GM23338 (cell line): Measurements from ENCODE around the gene RTN4IP1. TPM values are rescaled to one million over a fixed set of nuclear protein-coding genes. Genes with fewer than 3 reads are reported as not detected.

Experiments
- ATAC-seq: fragments of 200-7000 bp; cut with Tn5 transposase; 3 replicates; pipeline ENCODE4 v1.9.1; 2020
- DNase-seq: peaks from one replicate; pipeline ENCODE4 v3.0.0-alpha.2; 2015; ENCODE audit warnings: low spot score
- H2AFZ ChIP-seq: fragments of 200-600 bp; sonication (generic); 2 replicates; pipeline ENCODE4 v1.8.0; 2016; ENCODE audit warnings: antibody characterized with exemption, mild to moderate bottlenecking, moderate library complexity
- H3F3A ChIP-seq: fragments of 200-600 bp; sonication (generic); replicated peaks from 2 replicates; pipeline ENCODE4 v1.8.0; 2017; ENCODE audit warnings: antibody characterized with exemption, mixed run types, low read depth
- H3K27ac ChIP-seq: fragments of 200-600 bp; sonication (generic); 2 replicates; pipeline ENCODE4 v1.6.1; 2016; ENCODE audit warnings: low read depth
- H3K27me3 ChIP-seq: fragments of 200-600 bp; sonication (generic); 2 replicates; pipeline ENCODE4 v1.8.0; 2016; ENCODE audit warnings: mild to moderate bottlenecking, mixed run types, moderate library complexity; ENCODE audit not compliant: insufficient read depth
- H3K36me3 ChIP-seq: fragments of 200-600 bp; sonication (generic); 2 replicates; pipeline ENCODE4 v1.8.0; 2016; ENCODE audit warnings: mild to moderate bottlenecking; ENCODE audit not compliant: insufficient read depth
- H3K4me1 ChIP-seq: fragments of 200-600 bp; sonication (generic); 2 replicates; pipeline ENCODE4 v1.8.0; 2016; ENCODE audit warnings: mild to moderate bottlenecking, moderate library complexity; ENCODE audit not compliant: insufficient read depth
- H3K4me2 ChIP-seq: fragments of 200-600 bp; sonication (generic); 2 replicates; pipeline ENCODE4 v1.7.1; 2017; ENCODE audit warnings: mixed run types
- H3K4me3 ChIP-seq: fragments of 200-600 bp; sonication (generic); 2 replicates; pipeline ENCODE4 v1.6.1; 2016; ENCODE audit warnings: mixed run types
- H3K79me2 ChIP-seq: fragments of 200-600 bp; sonication (generic); replicated peaks from 2 replicates; pipeline ENCODE4 v1.8.0; 2017; ENCODE audit warnings: mild to moderate bottlenecking; ENCODE audit not compliant: insufficient read depth
- H3K9me2 ChIP-seq: fragments of 200-600 bp; sonication (generic); 2 replicates; pipeline ENCODE4 v1.8.0; 2017; ENCODE audit not compliant: insufficient read depth
- H4K20me1 ChIP-seq: fragments of 200-600 bp; sonication (generic); replicated peaks from 2 replicates; pipeline ENCODE4 v1.8.0; 2017; ENCODE audit warnings: mild to moderate bottlenecking; ENCODE audit not compliant: insufficient read depth
- H3K27ac Mint-ChIP-seq: 2 replicates; pipeline ENCODE4 v1.8.0; 2020; ENCODE audit warnings: inconsistent platforms, mild to moderate bottlenecking, moderate library complexity, mixed read lengths
- H3K27me3 Mint-ChIP-seq: 3 replicates; pipeline ENCODE4 v1.8.0; 2022; ENCODE audit warnings: low read depth, mild to moderate bottlenecking, moderate library complexity, mixed read lengths, inconsistent platforms; ENCODE audit not compliant: insufficient read depth, poor library complexity
- H3K36me3 Mint-ChIP-seq: 3 replicates; pipeline ENCODE4 v1.8.0; 2021; ENCODE audit warnings: low read depth, mild to moderate bottlenecking, inconsistent platforms, moderate library complexity, mixed read lengths
- H3K4me1 Mint-ChIP-seq: 3 replicates; pipeline ENCODE4 v1.8.0; 2020; ENCODE audit warnings: mild to moderate bottlenecking, inconsistent platforms, mixed read lengths
- H3K4me3 Mint-ChIP-seq: 3 replicates; pipeline ENCODE4 v1.8.0; 2021; ENCODE audit warnings: moderate library complexity, mild to moderate bottlenecking, inconsistent platforms, mixed read lengths
- H3K9me3 Mint-ChIP-seq: 3 replicates; pipeline ENCODE4 v1.8.0; 2020; ENCODE audit warnings: moderate library complexity, mild to moderate bottlenecking, inconsistent platforms, mixed read lengths
- CREB1 ChIP-seq: fragments of 250-450 bp; sonication (Bioruptor Pico); IDR thresholded peaks from 2 replicates; pipeline ENCODE4 v1.5.0; 2020; ENCODE audit warnings: low read depth, mild to moderate bottlenecking, moderate library complexity
- EZH2 ChIP-seq: fragments of 200-600 bp; sonication (generic); IDR thresholded peaks from one replicate; pipeline ENCODE4 v1.8.0; 2017; ENCODE audit warnings: antibody characterized with exemption, mild to moderate bottlenecking, low read depth; ENCODE audit not compliant: unreplicated experiment
- EZH2phosphoT487 ChIP-seq: fragments of 200-600 bp; sonication (generic); IDR thresholded peaks from one replicate; pipeline ENCODE4 v1.8.1; 2018; ENCODE audit warnings: antibody characterized with exemption; ENCODE audit not compliant: unreplicated experiment
- NANOG ChIP-seq: IDR thresholded peaks from 2 replicates; pipeline ENCODE4 v1.6.1; 2016; ENCODE audit warnings: antibody characterized with exemption, borderline replicate concordance
- ZNF114 ChIP-seq: fragments of 250-450 bp; sonication (Bioruptor Pico); IDR thresholded peaks from 2 replicates; pipeline ENCODE4 v1.5.0; 2020; ENCODE audit warnings: mild to moderate bottlenecking, moderate library complexity
- ZNF331 ChIP-seq: fragments of 250-450 bp; sonication (Bioruptor Pico); IDR thresholded peaks from 2 replicates; pipeline ENCODE4 v1.5.0; 2020; ENCODE audit warnings: low read depth, mild to moderate bottlenecking, moderate library complexity
- polyA plus RNA-seq: library from polyadenylated mRNA; unstranded; fragments of >200 nt; fragmentation: Nextera tagmentation; extraction: Ambion mirVana; gene quantifications from 2 replicates; pipeline ENCODE4 v1.2.1, GENCODE V29; 2016
- total RNA-seq: library from RNA; depleted of rRNA; stranded (reverse); fragments of >200 nt; shearing (Covaris generic); gene quantifications from 2 replicates; pipeline ENCODE4 v1.2.3, GENCODE V29; 2014
- TF ChIP-seq, protein P1 (sequence below), 2 experiments: fragments of 200-600 bp in 1 of 2; sonication (generic) in 1 of 2; conservative IDR thresholded peaks; 2 replicates each; pipeline versions ENCODE4 v1.5.1 to v1.6.1; 2016 to 2017; ENCODE audit warnings: antibody characterized with exemption in 2 of 2, low read depth in 2 of 2, mild to moderate bottlenecking in 2 of 2, moderate library complexity in 1 of 2
- TF ChIP-seq, protein P2 (sequence below): IDR thresholded peaks from one replicate; pipeline ENCODE4 v1.6.1; 2018; ENCODE audit warnings: antibody characterized with exemption; ENCODE audit not compliant: unreplicated experiment
- TF ChIP-seq, protein P3 (sequence below): IDR thresholded peaks from 2 replicates; pipeline ENCODE4 v1.6.1; 2016; ENCODE audit warnings: antibody characterized with exemption

The RTN4IP1 gene
- total and polyA plus RNA-seq, 2 experiments from 2014 or later: 14.5 to 17.5 TPM

DNA sequence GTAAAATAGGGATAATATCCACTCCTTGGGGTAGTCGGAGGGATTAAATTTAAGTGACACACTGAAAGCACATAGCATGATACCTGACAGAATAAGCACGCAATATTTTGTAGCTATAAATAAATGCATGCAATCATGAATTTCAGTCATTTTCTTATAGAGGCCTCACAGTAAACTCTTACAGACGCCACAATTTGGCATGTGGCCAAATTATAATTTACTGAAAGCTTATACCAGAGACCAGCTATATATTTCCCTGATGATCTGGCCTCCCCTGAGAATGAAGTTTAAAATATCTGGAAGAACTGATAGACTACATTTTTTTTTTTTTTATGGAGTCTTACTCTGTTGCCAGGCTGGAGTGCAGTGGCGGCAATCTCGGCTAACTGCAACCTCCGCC, 40.9 kb upstream of the RTN4IP1 start:
- Histone ChIP-seq H3K27ac (no peak overlapping the region), H4K20me1 (no peaks in the 10 kb centered on the region), H2AFZ (no peak overlapping the region), H3K4me2 (no peak overlapping the region), H3F3A (no peaks in the 10 kb centered on the region; the same call in 1 of the 2 replicates), H3K36me3 (no peaks in the 10 kb centered on the region; the same call in 1 of the 2 replicates), H3K9me2 (no peaks in the 10 kb centered on the region), H3K79me2 (no peaks in the 10 kb centered on the region), H3K27me3 (no peaks in the 10 kb centered on the region), H3K4me1 (peaks cover 35% of the 10 kb centered on the region), H3K4me3 (no peak overlapping the region)
- TF ChIP-seq ZNF331 (CRISPR knock-in tag) (no peak), CREB1 (CRISPR knock-in tag) (no peak), NANOG (no peak), ZNF114 (CRISPR knock-in tag) (no peak), EZH2 (no peak)
- Mint-ChIP-seq H3K36me3 (peaks cover 12% of the 10 kb centered on the region), H3K9me3 (no peaks in the 10 kb centered on the region; the same call in 1 of the 3 replicates), H3K27ac (no peak overlapping the region), H3K27me3 (no peaks in the 10 kb centered on the region), H3K4me3 (no peak overlapping the region), H3K4me1 (peaks cover 39% of the 10 kb centered on the region)
- ATAC-seq (no peak), DNase-seq (no peak)

DNA sequence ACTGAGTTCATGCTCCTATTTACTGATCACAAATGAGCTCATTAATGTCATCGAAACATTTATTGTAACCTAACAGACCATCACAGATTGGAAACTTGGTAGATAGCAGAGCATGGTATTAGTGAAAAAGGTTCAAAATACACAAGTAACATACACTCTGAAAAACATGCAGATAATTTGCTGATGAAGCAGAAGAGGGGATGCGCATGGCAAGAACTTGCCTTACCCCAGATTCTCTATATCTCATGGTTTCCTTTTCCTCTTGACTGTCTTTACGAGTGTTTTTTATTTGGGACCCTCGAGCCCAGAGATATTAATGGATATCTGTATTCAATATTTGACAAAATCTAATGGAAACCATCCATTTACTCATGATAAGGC, 37.7 kb upstream of the RTN4IP1 start:
- no peaks in the 10 kb centered on the region for H3K9me3 Mint-ChIP-seq
- TF ChIP-seq EZH2phosphoT487 (no peak), NANOG (no peak), CREB1 (CRISPR knock-in tag) (no peak), ZNF114 (CRISPR knock-in tag) (no peak), ZNF331 (CRISPR knock-in tag) (no peak)
- TF ChIP-seq, protein P1, sequence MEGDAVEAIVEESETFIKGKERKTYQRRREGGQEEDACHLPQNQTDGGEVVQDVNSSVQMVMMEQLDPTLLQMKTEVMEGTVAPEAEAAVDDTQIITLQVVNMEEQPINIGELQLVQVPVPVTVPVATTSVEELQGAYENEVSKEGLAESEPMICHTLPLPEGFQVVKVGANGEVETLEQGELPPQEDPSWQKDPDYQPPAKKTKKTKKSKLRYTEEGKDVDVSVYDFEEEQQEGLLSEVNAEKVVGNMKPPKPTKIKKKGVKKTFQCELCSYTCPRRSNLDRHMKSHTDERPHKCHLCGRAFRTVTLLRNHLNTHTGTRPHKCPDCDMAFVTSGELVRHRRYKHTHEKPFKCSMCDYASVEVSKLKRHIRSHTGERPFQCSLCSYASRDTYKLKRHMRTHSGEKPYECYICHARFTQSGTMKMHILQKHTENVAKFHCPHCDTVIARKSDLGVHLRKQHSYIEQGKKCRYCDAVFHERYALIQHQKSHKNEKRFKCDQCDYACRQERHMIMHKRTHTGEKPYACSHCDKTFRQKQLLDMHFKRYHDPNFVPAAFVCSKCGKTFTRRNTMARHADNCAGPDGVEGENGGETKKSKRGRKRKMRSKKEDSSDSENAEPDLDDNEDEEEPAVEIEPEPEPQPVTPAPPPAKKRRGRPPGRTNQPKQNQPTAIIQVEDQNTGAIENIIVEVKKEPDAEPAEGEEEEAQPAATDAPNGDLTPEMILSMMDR (conservative IDR thresholded peaks at IDR 0.05; ENCODE audit: low read depth in 2 of 2): no peak
- TF ChIP-seq, protein P2, sequence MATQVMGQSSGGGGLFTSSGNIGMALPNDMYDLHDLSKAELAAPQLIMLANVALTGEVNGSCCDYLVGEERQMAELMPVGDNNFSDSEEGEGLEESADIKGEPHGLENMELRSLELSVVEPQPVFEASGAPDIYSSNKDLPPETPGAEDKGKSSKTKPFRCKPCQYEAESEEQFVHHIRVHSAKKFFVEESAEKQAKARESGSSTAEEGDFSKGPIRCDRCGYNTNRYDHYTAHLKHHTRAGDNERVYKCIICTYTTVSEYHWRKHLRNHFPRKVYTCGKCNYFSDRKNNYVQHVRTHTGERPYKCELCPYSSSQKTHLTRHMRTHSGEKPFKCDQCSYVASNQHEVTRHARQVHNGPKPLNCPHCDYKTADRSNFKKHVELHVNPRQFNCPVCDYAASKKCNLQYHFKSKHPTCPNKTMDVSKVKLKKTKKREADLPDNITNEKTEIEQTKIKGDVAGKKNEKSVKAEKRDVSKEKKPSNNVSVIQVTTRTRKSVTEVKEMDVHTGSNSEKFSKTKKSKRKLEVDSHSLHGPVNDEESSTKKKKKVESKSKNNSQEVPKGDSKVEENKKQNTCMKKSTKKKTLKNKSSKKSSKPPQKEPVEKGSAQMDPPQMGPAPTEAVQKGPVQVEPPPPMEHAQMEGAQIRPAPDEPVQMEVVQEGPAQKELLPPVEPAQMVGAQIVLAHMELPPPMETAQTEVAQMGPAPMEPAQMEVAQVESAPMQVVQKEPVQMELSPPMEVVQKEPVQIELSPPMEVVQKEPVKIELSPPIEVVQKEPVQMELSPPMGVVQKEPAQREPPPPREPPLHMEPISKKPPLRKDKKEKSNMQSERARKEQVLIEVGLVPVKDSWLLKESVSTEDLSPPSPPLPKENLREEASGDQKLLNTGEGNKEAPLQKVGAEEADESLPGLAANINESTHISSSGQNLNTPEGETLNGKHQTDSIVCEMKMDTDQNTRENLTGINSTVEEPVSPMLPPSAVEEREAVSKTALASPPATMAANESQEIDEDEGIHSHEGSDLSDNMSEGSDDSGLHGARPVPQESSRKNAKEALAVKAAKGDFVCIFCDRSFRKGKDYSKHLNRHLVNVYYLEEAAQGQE: no peak
- TF ChIP-seq, protein P3, sequence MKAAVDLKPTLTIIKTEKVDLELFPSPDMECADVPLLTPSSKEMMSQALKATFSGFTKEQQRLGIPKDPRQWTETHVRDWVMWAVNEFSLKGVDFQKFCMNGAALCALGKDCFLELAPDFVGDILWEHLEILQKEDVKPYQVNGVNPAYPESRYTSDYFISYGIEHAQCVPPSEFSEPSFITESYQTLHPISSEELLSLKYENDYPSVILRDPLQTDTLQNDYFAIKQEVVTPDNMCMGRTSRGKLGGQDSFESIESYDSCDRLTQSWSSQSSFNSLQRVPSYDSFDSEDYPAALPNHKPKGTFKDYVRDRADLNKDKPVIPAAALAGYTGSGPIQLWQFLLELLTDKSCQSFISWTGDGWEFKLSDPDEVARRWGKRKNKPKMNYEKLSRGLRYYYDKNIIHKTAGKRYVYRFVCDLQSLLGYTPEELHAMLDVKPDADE: no peak
- Histone ChIP-seq H3K9me2 (no peaks in the 10 kb centered on the region), H3F3A (no peaks in the 10 kb centered on the region; the same call in 1 of the 2 replicates), H3K4me1 (peaks cover 26% of the 10 kb centered on the region), H3K4me2 (peak overlapping the region; percentile 40; the same call in 1 of the 2 replicates), H4K20me1 (no peaks in the 10 kb centered on the region), H2AFZ (no peak overlapping the region), H3K27me3 (no peaks in the 10 kb centered on the region), H3K36me3 (no peaks in the 10 kb centered on the region; the same call in 1 of the 2 replicates), H3K4me3 (no peak overlapping the region), H3K27ac (peak overlapping the region; percentile 70), H3K79me2 (no peaks in the 10 kb centered on the region)
- peak overlapping the region; percentile 69 for H3K27ac Mint-ChIP-seq
- H3K36me3 Mint-ChIP-seq: peaks cover 34% of the 10 kb centered on the region
- no peaks in the 10 kb centered on the region for H3K27me3 Mint-ChIP-seq
- ATAC-seq (no peak), DNase-seq (no peak)
- no peak overlapping the region for H3K4me3 Mint-ChIP-seq
- peaks cover 33% of the 10 kb centered on the region for H3K4me1 Mint-ChIP-seq
